SIG-M5 treated with dmso at 0.1 percent for 504 hours (cell line): ENCODE data around the gene GDE1.

Experiments used
- DNase-seq: peaks from one replicate; lab custom pipeline; 2025; ENCODE audit not compliant: unreplicated experiment; lab: John Stamatoyannopoulos, UW

The GDE1 gene

GRCh38 chr16:19524616-19525384, 2.9 kb upstream of the GDE1 start:
- DNase-seq, result peak; percentile 58

GRCh38 chr16:19524356-19524615, 2.4 kb upstream of the GDE1 start:
- no peak for DNase-seq

- DNase-seq, result peak; percentile 96
Observed at GRCh38 chr16:19523559-19524355, 1.9 kb upstream of the GDE1 start, which contains the start of gene CCP110. TSS of gene CCP110 (plus strand) at chr16:19523942. CDS start at chr16:19527882, 3,940 bp downstream.

GRCh38 chr16:19523184-19523558, 1.3 kb upstream of the GDE1 start:
- no peak for DNase-seq

GRCh38 chr16:19522760-19523159, 862 bp upstream of the GDE1 start:
- no peak for DNase-seq

- DNase-seq, result no peak
Observed at GRCh38 chr16:19522397-19522732, 467 bp upstream of the GDE1 start.

- DNase-seq, result no peak
Observed at GRCh38 chr16:19520861-19521331, 1.0 kb downstream of the GDE1 start.

GRCh38 chr16:19518388-19518787, 3.5 kb downstream of the GDE1 start:
- no peak for DNase-seq

- DNase-seq, result no peak
Observed at GRCh38 chr16:19517424-19518089, 4.3 kb downstream of the GDE1 start.

GRCh38 chr16:19515757-19516156, 6.1 kb downstream of the GDE1 start:
- DNase-seq, result no peak

- DNase-seq, result peak; percentile 87
Observed at GRCh38 chr16:19513377-19514053, 8.4 kb downstream of the GDE1 start.

GRCh38 chr16:19512297-19512696, 9.6 kb downstream of the GDE1 start:
- no peak for DNase-seq

- no peak for DNase-seq
Observed at GRCh38 chr16:19507867-19508266, 14.0 kb downstream of the GDE1 start.

- no peak for DNase-seq
Observed at GRCh38 chr16:19506965-19507364, 14.9 kb downstream of the GDE1 start.

- no peak for DNase-seq
Observed at GRCh38 chr16:19505600-19506303, 16.1 kb downstream of the GDE1 start.

GRCh38 chr16:19503461-19504075, 18.3 kb downstream of the GDE1 start:
- DNase-seq, result no peak

- DNase-seq, result peak; percentile 55
Observed at GRCh38 chr16:19502395-19503131, 19.3 kb downstream of the GDE1 start.

GRCh38 chr16:19499481-19499880, 22.4 kb downstream of the GDE1 start:
- DNase-seq, result no peak

- no peak for DNase-seq
Observed at GRCh38 chr16:19499006-19499405, 22.9 kb downstream of the GDE1 start.

- DNase-seq, result no peak
Observed at GRCh38 chr16:19497176-19497575, 24.7 kb downstream of the GDE1 start.
